ENCODE data around the gene KLHL33.
A peak's percentile ranks its signal among the peaks of the same experiment; 100 is the strongest.

Gene KLHL33

GRCh38 chr14:20472536-20473169, 36.7 kb upstream of the KLHL33 start:
- Histone ChIP-seq H3K27me3 (replicated peaks in 2 of 5; ENCODE audit: control insufficient read depth in 4 of 5, insufficient read depth in 5 of 5, low read length in 4 of 5) (no peaks in the 10 kb centered on the region), H3K36me3 (ENCODE audit: control insufficient read depth in 4 of 4, insufficient read depth in 4 of 4, low read length in 3 of 4) (peaks cover 17 to 62% (median 41%) of the 10 kb centered on the region in 4 experiments), H3K27ac (ENCODE audit: insufficient read depth in 1 of 2, low read depth in 1 of 2, low read length in 2 of 2, poor library complexity in 1 of 2, severe bottlenecking in 2 of 2) (no peak overlapping the region), H3K4me3 (ENCODE audit: control insufficient read depth in 1 of 7, extremely low read depth in 1 of 7, insufficient read depth in 4 of 7, low read depth in 2 of 7, low read length in 6 of 7) (no peak overlapping the region), H3K4me1 (ENCODE audit: control extremely low read depth in 1 of 4, control insufficient read depth in 4 of 4, insufficient read depth in 4 of 4, low read length in 3 of 4) (peaks cover 15 to 47% (median 38%) of the 10 kb centered on the region in 4 experiments), H3K9me3 (ENCODE audit: control extremely low read depth in 1 of 5, control insufficient read depth in 4 of 5, insufficient read depth in 2 of 5, low read depth in 1 of 5, low read length in 4 of 5) (no peaks in the 10 kb centered on the region)
- CTCF ChIA-PET: interaction anchor here (0.6 kb wide), 1 partner anchor 61 kb away, joined by 4 read pairs; no protein-coding TSS in a partner anchor
- POLR2A ChIA-PET: no interaction called here
- DNase-seq: peak in 1 of 3 donors; percentile 26
- WGBS (ENCODE audit: insufficient coverage): no CpG with 5 or more reads among the region's 2 CpGs

- Histone ChIP-seq H3K4me1 (ENCODE audit: control extremely low read depth in 1 of 4, control insufficient read depth in 4 of 4, insufficient read depth in 4 of 4, low read length in 3 of 4) (peaks cover 8 to 28% (median 23%) of the 10 kb centered on the region in 4 experiments), H3K4me3 (ENCODE audit: control insufficient read depth in 1 of 7, extremely low read depth in 1 of 7, insufficient read depth in 4 of 7, low read depth in 2 of 7, low read length in 6 of 7) (peak overlapping the region in 6 of 7 experiments; percentile 74 to 98 (median 89)), H3K27me3 (replicated peaks in 2 of 5; ENCODE audit: control insufficient read depth in 4 of 5, insufficient read depth in 5 of 5, low read length in 4 of 5) (no peaks in the 10 kb centered on the region), H3K36me3 (ENCODE audit: control insufficient read depth in 4 of 4, insufficient read depth in 4 of 4, low read length in 3 of 4) (peaks cover 17 to 42% (median 29%) of the 10 kb centered on the region in 4 experiments), H3K27ac (ENCODE audit: insufficient read depth in 1 of 2, low read depth in 1 of 2, low read length in 2 of 2, poor library complexity in 1 of 2, severe bottlenecking in 2 of 2) (peak overlapping the region in 1 of 2 experiments; percentile 88), H3K9me3 (ENCODE audit: control extremely low read depth in 1 of 5, control insufficient read depth in 4 of 5, insufficient read depth in 2 of 5, low read depth in 1 of 5, low read length in 4 of 5) (no peaks in the 10 kb centered on the region)
- WGBS (ENCODE audit: insufficient coverage): 8% methylated on average over 2 of the region's 2 CpGs
- no peak for DNase-seq
- POLR2A ChIA-PET: interaction anchor here (1.4 to 1.9 kb wide), 2 partner anchors 16 to 56 kb away, joined by 4 to 15 read pairs; partner anchors contain the start of genes APEX1 and OSGEP
- CTCF ChIA-PET: interaction anchor here (1.2 to 3.2 kb wide), 8 partner anchors 9 to 227 kb away, joined by 3 to 14 read pairs (median 5); partner anchors contain the start of gene PIP4P1
Measured at GRCh38 chr14:20470603-20470901, 34.6 kb upstream of the KLHL33 start.

GRCh38 chr14:20469890-20470602, 34.1 kb upstream of the KLHL33 start:
- H3K4me3 ChIP-seq (ENCODE audit: control insufficient read depth in 1 of 7, extremely low read depth in 1 of 7, insufficient read depth in 4 of 7, low read depth in 2 of 7, low read length in 6 of 7): peak overlapping the region; percentile 74 to 98 (median 87)
- ChIA-PET POLR2A (interaction anchor here (0.6 to 1.9 kb wide), 9 partner anchors 8 to 127 kb away, joined by 3 to 15 read pairs (median 4); partner anchors contain the start of genes APEX1, OSGEP, PARP2 and PIP4P1), CTCF (interaction anchor here (0.9 to 3.2 kb wide), 11 partner anchors 9 to 227 kb away, joined by 3 to 14 read pairs (median 4); partner anchors contain the start of gene PIP4P1)
- WGBS (ENCODE audit: insufficient coverage): 2% methylated on average over 5 of the region's 12 CpGs
- H3K9me3 ChIP-seq (ENCODE audit: control extremely low read depth in 1 of 5, control insufficient read depth in 4 of 5, insufficient read depth in 2 of 5, low read depth in 1 of 5, low read length in 4 of 5): no peaks in the 10 kb centered on the region
- H3K36me3 ChIP-seq (ENCODE audit: control insufficient read depth in 4 of 4, insufficient read depth in 4 of 4, low read length in 3 of 4): peaks cover 13 to 37% (median 25%) of the 10 kb centered on the region in 4 experiments
- H3K27ac ChIP-seq (ENCODE audit: insufficient read depth in 1 of 2, low read depth in 1 of 2, low read length in 2 of 2, poor library complexity in 1 of 2, severe bottlenecking in 2 of 2): peak overlapping the region; percentile 68 to 88
- peaks cover 8 to 28% (median 23%) of the 10 kb centered on the region in 4 experiments for H3K4me1 ChIP-seq (ENCODE audit: control extremely low read depth in 1 of 4, control insufficient read depth in 4 of 4, insufficient read depth in 4 of 4, low read length in 3 of 4)
- H3K27me3 ChIP-seq (replicated peaks in 2 of 5; ENCODE audit: control insufficient read depth in 4 of 5, insufficient read depth in 5 of 5, low read length in 4 of 5): no peaks in the 10 kb centered on the region
- DNase-seq: peak; percentile 80 to 88 (median 84)

GRCh38 chr14:20469242-20469889, 33.4 kb upstream of the KLHL33 start, which contains the start of gene PNP:
TSS of gene PNP (plus strand) at chr14:20469406. CDS start at chr14:20469525, 119 bp downstream.
- DNase-seq: peak; percentile 87 to 95 (median 94)
- POLR2A ChIA-PET: interaction anchor here (0.6 to 1.9 kb wide), 11 partner anchors 8 to 126 kb away, joined by 3 to 15 read pairs (median 4); partner anchors contain the start of genes APEX1, OSGEP, PARP2 and PIP4P1
- Histone ChIP-seq H3K27me3 (replicated peaks in 2 of 5; ENCODE audit: control insufficient read depth in 4 of 5, insufficient read depth in 5 of 5, low read length in 4 of 5) (no peaks in the 10 kb centered on the region), H3K27ac (ENCODE audit: insufficient read depth in 1 of 2, low read depth in 1 of 2, low read length in 2 of 2, poor library complexity in 1 of 2, severe bottlenecking in 2 of 2) (peak within 1 kb of the TSS; percentile 68 to 88), H3K4me1 (ENCODE audit: control extremely low read depth in 1 of 4, control insufficient read depth in 4 of 4, insufficient read depth in 4 of 4, low read length in 3 of 4) (peaks cover 8 to 28% (median 23%) of the 10 kb centered on the region in 4 experiments), H3K4me3 (ENCODE audit: control insufficient read depth in 1 of 7, extremely low read depth in 1 of 7, insufficient read depth in 4 of 7, low read depth in 2 of 7, low read length in 6 of 7) (peak within 1 kb of the TSS; percentile 74 to 98 (median 87)), H3K36me3 (ENCODE audit: control insufficient read depth in 4 of 4, insufficient read depth in 4 of 4, low read length in 3 of 4) (peaks cover 8 to 30% (median 18%) of the 10 kb centered on the region in 4 experiments), H3K9me3 (ENCODE audit: control extremely low read depth in 1 of 5, control insufficient read depth in 4 of 5, insufficient read depth in 2 of 5, low read depth in 1 of 5, low read length in 4 of 5) (no peaks in the 10 kb centered on the region)
- WGBS (ENCODE audit: insufficient coverage): under 1% methylated on average over 33 of the region's 40 CpGs
- CTCF ChIA-PET: interaction anchor here (0.9 to 3.2 kb wide), 11 partner anchors 8 to 228 kb away, joined by 3 to 14 read pairs (median 4); partner anchors contain the start of gene PIP4P1

GRCh38 chr14:20468764-20469241, 32.8 kb upstream of the KLHL33 start:
- no peaks in the 10 kb centered on the region for H3K27me3 ChIP-seq (replicated peaks in 2 of 5; ENCODE audit: control insufficient read depth in 4 of 5, insufficient read depth in 5 of 5, low read length in 4 of 5)
- ChIA-PET CTCF (interaction anchor here (1.1 to 3.2 kb wide), 3 partner anchors 8 to 60 kb away, joined by 3 to 14 read pairs (median 9); partner anchors contain the start of gene PIP4P1), POLR2A (interaction anchor here (0.7 to 1.9 kb wide), 6 partner anchors 7 to 126 kb away, joined by 3 to 15 read pairs (median 8); partner anchors contain the start of genes APEX1, OSGEP, PARP2 and PIP4P1)
- DNase-seq: no peak
- H3K27ac ChIP-seq (ENCODE audit: insufficient read depth in 1 of 2, low read depth in 1 of 2, low read length in 2 of 2, poor library complexity in 1 of 2, severe bottlenecking in 2 of 2): peak overlapping the region; percentile 68 to 88
- peaks cover 8 to 28% (median 23%) of the 10 kb centered on the region in 4 experiments for H3K4me1 ChIP-seq (ENCODE audit: control extremely low read depth in 1 of 4, control insufficient read depth in 4 of 4, insufficient read depth in 4 of 4, low read length in 3 of 4)
- H3K4me3 ChIP-seq (ENCODE audit: control insufficient read depth in 1 of 7, extremely low read depth in 1 of 7, insufficient read depth in 4 of 7, low read depth in 2 of 7, low read length in 6 of 7): peak overlapping the region; percentile 74 to 98 (median 87)
- H3K36me3 ChIP-seq (ENCODE audit: control insufficient read depth in 4 of 4, insufficient read depth in 4 of 4, low read length in 3 of 4): peaks cover 5 to 25% (median 15%) of the 10 kb centered on the region in 4 experiments
- no peaks in the 10 kb centered on the region for H3K9me3 ChIP-seq (ENCODE audit: control extremely low read depth in 1 of 5, control insufficient read depth in 4 of 5, insufficient read depth in 2 of 5, low read depth in 1 of 5, low read length in 4 of 5)
- WGBS (ENCODE audit: insufficient coverage): 35% methylated on average over 16 of the region's 16 CpGs
